GM12892 (cell line): Measurements from ENCODE around the gene VAMP8. TPM values are rescaled to one million over a fixed set of nuclear protein-coding genes. Genes with fewer than 3 reads are reported as not detected.

Source experiments
- DNase-seq: peaks from one replicate; pipeline ENCODE4 v3.0.0; 2011; ENCODE audit not compliant: insufficient read length
- FAIRE-seq: peaks from 2 replicates; lab custom pipeline; 2011; peaks lifted over from hg19 to GRCh38; lab: Jason Lieb, UNC
- POLR2A ChIP-seq: IDR thresholded peaks from 2 replicates; pipeline ENCODE4 v1.6.1; 2011; ENCODE audit warnings: low read depth, low read length, control low read depth
- POLR2AphosphoS5 ChIP-seq: IDR thresholded peaks from 2 replicates; pipeline ENCODE4 v1.6.1; 2011; ENCODE audit warnings: low read depth, low read length, control low read depth
- TAF1 ChIP-seq: IDR thresholded peaks from 2 replicates; pipeline ENCODE4 v1.6.1; 2011; ENCODE audit warnings: low read depth, mild to moderate bottlenecking, control low read depth, low read length, borderline replicate concordance
- polyA plus RNA-seq: library from polyadenylated mRNA; unstranded; fragments of >200 nt; gene quantifications from one replicate; pipeline ENCODE4 v1.2.1, GENCODE V29; 2012; ENCODE audit warnings: missing spikeins, inconsistent platforms; ENCODE audit not compliant: missing spikeins

The VAMP8 gene
- 153 TPM for polyA plus RNA-seq

- TF ChIP-seq TAF1 (0 out of 2 replicates have a peak, but pooled peaks have one; percentile 9), POLR2A (peak; percentile 48; the same call in 1 of the 2 replicates), POLR2AphosphoS5 (0 out of 2 replicates have a peak, but pooled peaks have one; percentile 25)
- peak; percentile 68 for DNase-seq
- FAIRE-seq, result peak; percentile 70
Observed at GRCh38 chr2:85577386-85578242, at the start of gene VAMP8. Gene VAMP8 (plus strand): TSS chr2:85577586. CDS start chr2:85577647, 61 bp downstream.

- TF ChIP-seq POLR2AphosphoS5, result no peak
- FAIRE-seq (no peak), DNase-seq (no peak)
Observed at GRCh38 chr2:85527787-85528186, 49.6 kb upstream of the VAMP8 start.

GRCh38 chr2:85528355-85528754 is 49.0 kb upstream of the VAMP8 start:
- FAIRE-seq, result no peak
- TF ChIP-seq POLR2AphosphoS5 (no peak), TAF1 (no peak), POLR2A (no peak)
- DNase-seq, result no peak

GRCh38 chr2:85529809-85530208 is 47.6 kb upstream of the VAMP8 start:
- TF ChIP-seq POLR2A, result no peak
- TF ChIP-seq TAF1, result no peak
- TF ChIP-seq POLR2AphosphoS5, result no peak
- DNase-seq (no peak), FAIRE-seq (no peak)

GRCh38 chr2:85531589-85531988 is 45.8 kb upstream of the VAMP8 start:
- DNase-seq, result no peak
- TF ChIP-seq TAF1 (no peak), POLR2A (no peak), POLR2AphosphoS5 (no peak)
- FAIRE-seq, result no peak

- FAIRE-seq, result no peak
- TF ChIP-seq TAF1, result no peak
- no peak for TF ChIP-seq POLR2AphosphoS5
- TF ChIP-seq POLR2A, result no peak
Observed at GRCh38 chr2:85534099-85534498, 43.3 kb upstream of the VAMP8 start.

GRCh38 chr2:85534881-85535280 is 42.5 kb upstream of the VAMP8 start:
- no peak for TF ChIP-seq TAF1
- TF ChIP-seq POLR2A, result no peak
- TF ChIP-seq POLR2AphosphoS5, result no peak
- DNase-seq, result no peak
- FAIRE-seq, result no peak

More at GRCh38 chr2:85534099-85534498, 43.3 kb upstream of the VAMP8 start:
- DNase-seq, result no peak

- TF ChIP-seq TAF1 (no peak), POLR2AphosphoS5 (no peak), POLR2A (no peak)
- FAIRE-seq (no peak), DNase-seq (no peak)
Observed at GRCh38 chr2:85536479-85536878, 40.9 kb upstream of the VAMP8 start.

- TF ChIP-seq TAF1, result 0 out of 2 replicates have a peak, but pooled peaks have one; percentile 8
- no peak; the same call in none of the 2 replicates for TF ChIP-seq POLR2A
- peak; percentile 25; the same call in 1 of the 2 replicates for TF ChIP-seq POLR2AphosphoS5
- DNase-seq (no peak), FAIRE-seq (no peak)
Observed at GRCh38 chr2:85537600-85538506, 39.5 kb upstream of the VAMP8 start.

GRCh38 chr2:85538507-85539360 is 38.7 kb upstream of the VAMP8 start, which contains the start of gene MAT2A:
Gene MAT2A (plus strand): TSS chr2:85539168. CDS start chr2:85539288, 120 bp downstream.
- peak; percentile 83 for FAIRE-seq
- peak; percentile 77 for DNase-seq

More at GRCh38 chr2:85538507-85539360, 38.7 kb upstream of the VAMP8 start, which contains the start of gene MAT2A:
- TF ChIP-seq POLR2A (peak; percentile 99), TAF1 (peak; percentile 97), POLR2AphosphoS5 (peak; percentile 100)
